ENCODE results near the gene PFKFB3.
"Not testable (repeated sequence)": the region's sequence is repeated elsewhere in the genome, so short reads cannot be mapped to it uniquely, and the experiment has no call there.

PFKFB3 gene

DNA sequence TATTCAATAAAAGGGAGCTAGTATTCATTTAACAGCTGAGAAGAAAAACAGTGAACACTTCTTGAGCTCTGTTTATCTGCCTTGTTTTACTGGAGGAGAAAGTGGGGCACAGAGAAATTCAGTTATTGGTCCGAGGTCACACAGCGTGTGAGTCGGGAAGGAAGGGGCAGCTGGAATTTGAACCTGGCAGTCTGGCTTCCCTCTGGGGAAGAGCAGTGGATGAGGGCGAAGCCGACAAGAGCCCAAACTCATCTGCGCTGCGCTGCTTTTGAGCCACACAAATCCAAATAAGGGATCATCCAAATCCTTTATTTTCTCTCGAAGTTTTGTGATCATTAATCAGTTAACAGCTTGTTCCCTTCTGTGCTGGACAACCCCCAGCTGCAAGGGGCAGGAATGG lies 23.7 kb upstream of the PFKFB3 start:
- no peak for DNase-seq

DNA sequence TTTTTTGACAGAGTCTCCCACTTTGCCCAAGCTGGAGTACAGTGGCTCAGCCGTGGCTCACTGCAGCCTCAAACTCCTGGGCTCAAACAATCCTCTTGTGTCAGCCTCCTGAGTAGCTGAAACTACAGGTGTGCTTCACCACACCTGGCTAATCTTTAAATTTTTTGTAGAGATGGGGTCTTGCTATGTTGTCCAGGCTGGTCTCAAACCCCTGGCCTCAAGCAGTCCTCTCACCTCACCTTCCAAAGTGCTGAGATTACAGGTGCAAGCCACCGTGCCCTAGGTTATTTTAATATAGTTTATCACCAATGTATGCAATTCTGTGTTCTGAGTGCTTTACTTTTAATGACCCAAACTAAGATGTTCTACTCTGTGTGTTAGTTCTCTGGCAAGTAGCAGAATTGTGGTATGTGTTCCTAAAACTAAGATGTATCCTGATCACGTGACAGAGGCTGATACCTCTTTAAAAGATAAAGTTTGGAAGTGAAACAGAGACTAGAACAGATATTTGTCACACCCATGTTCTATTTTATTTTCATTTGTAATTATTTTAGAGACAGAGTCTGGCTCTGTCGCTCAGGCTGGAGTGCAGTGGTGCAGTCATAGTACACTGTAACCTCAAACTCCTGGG lies 22.1 kb upstream of the PFKFB3 start:
- DNase-seq: no peak

DNA sequence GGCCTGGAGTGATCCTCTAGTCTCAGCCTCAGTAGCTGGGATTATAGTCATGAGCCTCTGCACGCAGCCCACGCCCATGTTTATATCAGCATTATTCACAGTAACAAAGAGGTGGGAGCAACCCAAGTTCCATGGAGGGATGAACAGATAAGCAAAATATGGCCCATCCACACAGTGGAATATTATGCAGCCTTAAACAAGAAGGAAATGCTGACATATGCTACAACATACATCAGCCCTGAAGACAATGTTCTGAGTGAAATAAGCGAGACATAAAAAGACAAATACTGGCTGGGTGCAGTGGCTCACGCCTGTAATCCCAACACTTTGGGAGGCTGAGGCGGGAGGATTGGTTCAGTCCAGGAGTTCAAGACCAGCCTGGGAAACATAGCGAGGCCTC lies 21.5 kb upstream of the PFKFB3 start:
- no peak for DNase-seq

- DNase-seq: no peak
Measured at GRCh38 chr10:6182454-6183098, 20.2 kb upstream of the PFKFB3 start.

DNA sequence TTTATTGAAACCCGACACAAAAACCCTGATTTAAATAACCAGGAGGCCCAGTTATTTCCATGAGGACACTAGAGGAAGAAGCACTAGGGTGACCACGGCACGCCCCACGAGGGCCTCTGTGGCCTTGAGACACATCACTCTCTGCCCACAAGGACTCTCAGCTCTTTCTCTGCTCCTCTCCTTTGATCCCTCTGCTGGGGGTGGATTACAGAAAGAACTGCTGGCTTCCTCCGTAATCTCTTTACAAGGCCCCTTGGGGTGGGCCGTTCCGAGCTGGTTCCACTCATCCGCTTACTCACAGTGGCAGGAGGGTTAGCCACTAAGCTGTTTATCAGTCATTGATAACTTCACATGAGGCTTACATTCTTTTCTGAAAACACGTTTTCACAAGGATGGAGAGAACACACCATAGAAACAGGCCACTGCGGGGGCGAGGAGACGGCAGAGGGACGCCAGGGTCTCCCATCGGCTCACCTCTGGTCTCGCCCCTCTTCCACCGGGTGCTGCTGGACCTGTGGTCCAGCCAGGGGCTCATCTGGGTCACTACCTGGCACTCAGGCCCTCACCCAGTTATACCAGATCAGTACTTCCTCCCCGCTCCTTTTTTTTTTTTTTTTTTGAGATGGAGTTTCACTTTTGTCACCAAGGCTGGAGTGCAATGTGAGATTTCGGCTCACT lies 17.6 kb upstream of the PFKFB3 start:
- no peak for DNase-seq

DNA sequence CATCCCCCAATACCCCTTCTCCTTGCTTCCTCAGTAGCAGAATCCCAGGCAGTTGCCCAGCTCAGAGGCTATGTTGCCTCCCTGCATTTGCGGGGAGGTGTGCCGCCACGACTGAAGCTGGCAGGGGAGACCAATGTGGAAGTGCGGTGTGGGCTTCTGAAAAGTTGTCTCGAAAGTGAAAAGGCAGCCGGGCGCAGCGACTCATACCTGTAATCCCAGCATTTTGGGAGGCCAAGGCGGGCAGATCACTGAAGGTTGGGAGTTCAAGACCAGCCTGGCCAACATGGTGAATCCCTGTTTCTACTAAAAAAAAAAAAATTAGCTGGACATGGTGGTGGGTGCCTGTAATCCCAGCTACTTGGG lies 15.9 kb upstream of the PFKFB3 start:
- DNase-seq: no peak

- no peak for DNase-seq
Measured at GRCh38 chr10:6187278-6187677, 15.5 kb upstream of the PFKFB3 start.

DNA sequence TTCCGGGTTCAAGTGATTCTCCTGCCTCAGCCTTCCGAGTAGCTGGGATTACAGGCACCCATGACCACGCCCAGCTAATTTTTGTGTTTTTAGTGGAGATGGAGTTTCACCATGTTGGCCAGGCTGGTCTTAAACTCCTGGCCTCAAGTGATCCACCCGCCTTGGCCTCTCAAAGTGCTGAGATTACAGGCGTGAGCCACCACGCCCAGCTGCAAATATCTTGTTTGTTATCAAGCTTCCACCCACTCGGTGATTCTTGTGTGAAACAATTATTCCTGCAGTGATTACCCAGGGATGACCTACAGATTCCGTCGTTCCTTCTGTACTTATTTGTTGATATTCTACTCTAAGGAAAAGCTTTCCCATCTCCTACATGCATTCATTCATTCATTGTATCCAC lies 12.7 kb upstream of the PFKFB3 start:
- DNase-seq: not testable (repeated sequence)

- no peak for DNase-seq
Measured at GRCh38 chr10:6191147-6191546, 11.6 kb upstream of the PFKFB3 start.

GRCh38 chr10:6191569-6191968 lies 11.2 kb upstream of the PFKFB3 start:
- DNase-seq: no peak

DNA sequence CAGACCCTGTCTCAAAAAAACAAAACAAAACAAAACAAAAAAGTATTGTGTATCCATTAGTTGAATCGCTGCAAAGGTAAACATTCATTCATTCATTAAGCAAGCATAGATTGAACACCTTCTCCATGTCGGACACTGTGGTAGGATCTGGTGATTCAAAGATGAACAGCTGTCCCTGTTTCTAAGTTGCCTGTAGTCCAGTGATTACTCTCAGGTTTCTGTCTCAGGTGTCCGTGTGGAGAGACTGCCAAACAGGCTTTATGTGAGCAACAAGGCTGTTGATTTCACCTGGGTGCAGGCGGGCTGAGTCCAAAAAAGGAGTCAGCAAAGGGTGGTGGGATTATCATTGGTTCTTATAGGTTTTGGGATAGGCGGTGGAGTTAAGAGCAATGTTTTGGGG lies 9.4 kb upstream of the PFKFB3 start:
- DNase-seq: not testable (repeated sequence)

- no peak for DNase-seq
Measured at GRCh38 chr10:6194311-6194710, 8.4 kb upstream of the PFKFB3 start.

- DNase-seq: no peak
Measured at GRCh38 chr10:6195376-6195775, 7.4 kb upstream of the PFKFB3 start.

- peak; percentile 29 for DNase-seq
Measured at GRCh38 chr10:6195846-6196245, 6.9 kb upstream of the PFKFB3 start.

DNA sequence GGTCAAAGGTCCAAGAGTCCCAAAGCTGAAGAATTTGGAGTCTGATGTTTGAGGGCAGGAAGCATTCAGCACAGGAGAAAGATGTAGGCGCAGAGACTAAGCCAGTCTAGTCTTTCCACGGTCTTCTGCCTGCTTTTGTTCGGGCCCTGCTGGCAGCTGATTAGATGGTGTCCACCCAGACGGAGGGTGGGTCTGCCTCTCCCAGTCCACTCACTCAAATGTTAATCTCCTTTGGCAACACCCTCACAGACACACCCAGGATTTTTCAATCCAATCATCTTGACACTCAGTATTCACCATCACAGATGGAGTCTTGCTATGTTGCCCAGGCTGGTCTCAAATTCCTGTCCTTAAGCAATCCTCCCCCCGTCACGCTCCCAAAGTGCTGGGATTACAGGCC lies 6.2 kb upstream of the PFKFB3 start:
- not testable (repeated sequence) for DNase-seq

DNA sequence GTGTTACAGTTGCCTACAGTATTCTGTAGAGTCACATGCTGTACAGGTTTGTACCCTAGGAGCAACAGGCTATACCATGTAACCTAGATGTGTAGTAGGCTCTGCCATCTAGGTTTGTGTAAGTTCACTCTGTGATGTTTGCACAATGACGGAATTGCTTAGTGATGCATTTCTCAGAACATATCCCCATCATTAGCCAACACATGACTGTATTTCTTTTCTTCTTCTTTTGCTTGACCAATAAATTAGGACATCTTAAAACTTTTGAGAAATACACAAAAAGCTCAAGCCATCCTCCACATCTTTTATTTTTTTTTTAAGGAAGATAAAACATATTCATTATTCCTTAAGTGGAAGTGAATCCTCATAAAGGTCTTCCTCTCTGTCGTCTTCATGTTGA lies 5.4 kb upstream of the PFKFB3 start:
- no peak for DNase-seq

GRCh38 chr10:6198171-6198570 lies 4.6 kb upstream of the PFKFB3 start:
- no peak for DNase-seq

DNA sequence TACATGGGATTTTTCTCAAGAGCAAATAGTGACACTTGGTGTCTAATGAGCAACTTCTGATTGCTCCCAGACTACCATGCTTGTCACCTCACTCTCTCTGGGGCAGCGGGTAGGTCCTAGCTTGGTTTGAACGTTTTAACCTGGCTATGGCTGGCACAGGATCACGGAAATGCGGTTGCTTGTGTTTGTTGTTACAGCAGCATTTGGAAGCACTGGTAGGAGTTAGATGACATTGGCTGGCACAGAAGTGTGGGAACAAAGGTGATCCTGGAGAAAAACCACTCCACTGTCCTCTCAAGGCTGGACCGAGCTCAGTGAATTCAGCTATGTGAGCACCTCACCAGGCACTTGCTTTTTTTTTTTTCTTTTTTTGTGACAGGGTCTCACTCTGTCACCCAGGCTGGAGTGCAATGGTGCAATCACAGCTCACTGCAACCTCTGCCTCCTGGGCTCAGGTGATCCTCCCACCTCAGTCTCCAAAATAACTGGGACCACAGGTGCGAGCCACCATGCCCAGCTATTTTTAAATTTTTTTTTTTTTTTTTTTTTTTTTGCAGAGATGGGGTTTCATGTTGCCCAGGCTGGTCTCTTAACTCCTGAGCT lies 3.5 kb upstream of the PFKFB3 start:
- DNase-seq: no peak

GRCh38 chr10:6200440-6200733 lies 2.3 kb upstream of the PFKFB3 start:
- DNase-seq: no peak

- DNase-seq: no peak
Measured at GRCh38 chr10:6200734-6201515, 1.8 kb upstream of the PFKFB3 start.

- DNase-seq: no peak
Measured at GRCh38 chr10:6201516-6201975, 1.2 kb upstream of the PFKFB3 start.

GRCh38 chr10:6202098-6202683 lies 541 bp upstream of the PFKFB3 start:
- DNase-seq: no peak

Measured in MV-4-11 (cell line).